HG02571 (cell line): Measurements from ENCODE around the gene SNX14.
A peak's percentile ranks its signal among the peaks of the same experiment; 100 is the strongest.

Source experiments
- ATAC-seq: cut with Tn5 transposase; IDR thresholded peaks from one replicate; pipeline ENCODE4 v1.9.1; 2021; ENCODE audit warnings: mild to moderate bottlenecking, moderate library complexity; ENCODE audit not compliant: unreplicated experiment

SNX14 gene

DNA sequence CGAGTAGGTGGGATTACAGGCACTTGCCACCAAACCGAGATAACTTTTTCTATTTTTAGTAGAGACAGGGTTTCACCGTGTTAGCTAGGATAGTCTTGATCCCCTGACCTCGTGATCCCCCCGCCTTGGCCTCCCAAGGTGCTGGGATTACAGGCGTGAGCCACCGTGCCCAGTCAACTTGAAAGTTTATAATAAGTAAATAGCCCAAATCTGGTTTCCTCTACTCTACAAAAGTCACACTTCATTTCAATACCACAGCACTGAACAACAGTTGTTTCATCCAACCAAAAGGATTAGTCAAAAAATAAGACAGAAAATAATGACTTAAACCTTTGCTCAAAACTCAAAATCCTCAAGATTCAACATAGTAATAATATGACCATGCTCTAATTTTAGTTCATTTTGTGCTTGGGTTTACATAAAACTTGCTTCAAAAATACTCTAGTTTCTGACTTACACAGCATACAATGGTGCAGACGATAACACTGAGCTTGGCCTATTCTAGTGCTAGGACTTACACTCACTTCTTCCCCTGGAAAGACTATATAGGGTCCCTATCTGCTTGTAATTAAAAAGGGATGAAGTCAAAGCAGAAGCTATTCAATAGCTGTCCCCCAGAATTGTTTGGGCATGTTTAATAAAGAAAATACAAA, 87.1 kb downstream of the SNX14 start:
- ATAC-seq, result no peak

DNA sequence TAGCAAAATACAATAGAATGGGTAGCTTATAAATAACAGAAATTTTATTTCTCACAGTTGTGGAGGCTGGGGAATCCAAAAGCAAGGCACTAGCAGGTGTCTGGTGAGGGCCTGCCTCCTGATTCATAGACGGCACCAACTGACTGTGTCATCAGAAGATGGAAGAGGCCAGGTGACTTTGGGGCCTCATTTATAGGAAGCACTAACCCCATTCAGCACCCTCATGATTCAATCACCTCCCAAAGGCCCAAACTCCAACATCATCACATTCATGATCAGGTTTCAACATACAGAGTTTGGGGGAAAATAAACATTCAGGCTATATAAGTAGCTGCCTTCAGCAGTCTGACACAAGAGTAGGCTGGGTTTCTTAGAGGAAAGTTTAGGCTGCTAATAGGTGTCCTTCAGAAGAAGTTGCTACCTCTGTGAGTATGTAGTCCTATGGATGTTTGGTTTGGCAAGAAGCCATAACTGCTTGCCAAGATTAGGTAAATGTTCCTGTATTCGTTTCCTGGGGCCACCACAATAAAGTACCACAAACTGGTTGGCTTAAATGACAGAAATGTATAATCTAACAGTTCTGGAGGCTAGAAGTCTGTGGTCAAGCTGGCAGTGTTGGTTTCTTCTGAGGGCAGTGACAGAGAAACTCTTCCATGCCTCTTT, 94.9 kb downstream of the SNX14 start:
- ATAC-seq, result no peak

DNA sequence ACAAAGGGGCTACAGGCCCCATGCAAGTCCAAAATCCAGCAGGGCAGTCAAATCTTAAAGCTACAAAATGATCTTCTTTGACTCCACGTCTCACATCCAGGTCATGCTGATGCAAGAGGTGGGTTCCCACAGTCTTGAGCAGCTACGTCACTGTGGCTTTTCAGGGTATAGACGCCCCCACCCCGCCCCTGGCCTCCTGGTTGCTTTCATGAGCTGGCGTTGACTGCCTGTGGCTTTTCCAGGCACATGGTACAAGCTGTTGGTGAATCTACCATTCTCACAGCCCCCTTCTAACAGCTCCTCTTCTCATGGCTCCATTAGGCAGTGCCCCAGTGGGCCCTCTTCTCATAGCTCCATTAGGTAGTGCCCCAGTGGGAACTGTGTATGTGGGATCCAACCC, 96.8 kb downstream of the SNX14 start:
- ATAC-seq, result no peak

DNA sequence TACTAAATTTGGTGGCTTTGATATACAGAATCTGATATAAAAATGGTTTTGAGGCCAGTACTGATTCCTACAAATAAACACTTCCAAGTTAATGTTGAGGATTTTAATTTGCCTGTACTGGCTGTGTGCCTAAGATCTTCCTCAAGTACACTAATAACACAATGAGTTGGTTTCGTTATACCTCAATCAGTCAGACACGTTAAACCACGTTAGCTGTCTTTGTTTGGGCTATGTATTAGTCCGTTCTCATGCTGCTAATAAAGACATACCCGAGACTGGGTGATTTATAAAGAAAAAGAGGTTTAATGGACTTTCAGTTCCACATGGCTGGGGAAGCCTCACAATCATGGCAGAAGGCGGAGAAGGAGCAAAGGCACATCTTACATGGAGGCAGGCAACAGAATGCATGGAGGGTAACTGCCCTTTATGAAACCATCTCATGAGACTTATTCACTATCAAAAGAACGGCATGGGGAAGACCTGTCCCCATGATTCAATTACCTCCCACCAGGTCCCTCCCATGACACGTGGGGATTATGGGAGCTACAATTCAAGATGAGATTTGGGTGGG, 97.6 kb downstream of the SNX14 start:
- ATAC-seq, result no peak

DNA sequence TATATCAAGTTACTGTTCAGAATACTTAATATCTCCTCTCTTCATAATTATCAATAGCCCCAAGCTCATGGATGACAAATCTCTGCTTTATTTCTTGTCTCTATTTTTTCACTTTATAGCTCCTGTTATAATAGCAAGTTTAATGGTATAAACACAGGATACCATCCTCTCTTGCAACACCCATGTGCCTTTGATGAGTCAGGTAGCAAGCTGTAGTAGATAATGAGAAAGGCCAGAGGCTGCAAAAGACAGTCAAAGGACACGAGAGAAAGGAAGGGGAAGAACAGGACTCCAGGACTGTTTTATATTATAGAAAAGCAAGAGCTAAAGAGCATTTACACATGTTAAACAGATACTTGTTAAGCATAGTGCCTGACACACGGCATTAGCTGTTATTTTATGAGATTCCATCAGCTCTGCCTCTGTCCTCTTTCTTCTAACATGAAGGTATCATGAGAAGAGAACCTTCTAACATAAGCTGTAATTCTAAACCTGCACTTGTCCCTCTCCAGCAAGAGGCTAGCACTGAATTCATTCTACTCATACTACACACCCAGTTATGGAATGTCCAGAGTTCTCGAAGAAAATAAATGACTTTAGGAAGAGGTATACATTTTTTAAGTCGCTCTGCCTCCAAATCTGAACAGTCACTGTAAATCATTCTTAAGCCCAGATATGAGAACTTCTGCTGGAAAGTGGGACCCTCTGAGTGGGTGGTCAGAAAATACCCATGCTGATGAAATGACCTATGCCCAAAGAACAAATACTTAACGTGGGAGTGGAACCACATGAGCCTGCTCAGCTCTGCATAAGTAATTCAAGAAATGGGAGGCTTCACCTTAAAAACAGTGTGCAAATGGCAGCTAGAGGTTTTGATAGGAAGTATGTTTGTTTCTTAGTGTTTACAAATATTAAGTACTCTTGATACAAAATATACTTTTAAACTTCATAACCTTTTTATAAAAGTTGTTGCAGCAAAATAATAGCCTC, 98.8 kb downstream of the SNX14 start:
- ATAC-seq, result no peak

DNA sequence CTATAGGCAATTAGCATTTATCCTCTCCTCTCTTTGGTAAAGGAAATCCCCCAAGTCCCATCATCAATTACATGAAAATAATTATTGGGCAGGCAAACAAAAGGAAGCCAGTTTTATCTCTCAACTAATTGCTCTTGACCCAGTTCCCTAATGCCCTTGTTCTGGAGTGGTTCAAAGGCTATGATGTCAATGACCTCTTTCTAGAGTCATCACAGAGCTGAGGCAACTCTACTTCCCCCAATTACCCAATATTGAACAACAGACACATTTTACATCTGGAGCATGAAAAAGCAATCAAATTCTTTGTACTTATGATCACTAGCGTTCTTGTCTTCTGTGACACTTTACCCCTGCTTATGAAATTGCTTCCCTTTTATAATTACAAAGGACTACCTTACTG, 100.3 kb downstream of the SNX14 start:
- ATAC-seq, result no peak

DNA sequence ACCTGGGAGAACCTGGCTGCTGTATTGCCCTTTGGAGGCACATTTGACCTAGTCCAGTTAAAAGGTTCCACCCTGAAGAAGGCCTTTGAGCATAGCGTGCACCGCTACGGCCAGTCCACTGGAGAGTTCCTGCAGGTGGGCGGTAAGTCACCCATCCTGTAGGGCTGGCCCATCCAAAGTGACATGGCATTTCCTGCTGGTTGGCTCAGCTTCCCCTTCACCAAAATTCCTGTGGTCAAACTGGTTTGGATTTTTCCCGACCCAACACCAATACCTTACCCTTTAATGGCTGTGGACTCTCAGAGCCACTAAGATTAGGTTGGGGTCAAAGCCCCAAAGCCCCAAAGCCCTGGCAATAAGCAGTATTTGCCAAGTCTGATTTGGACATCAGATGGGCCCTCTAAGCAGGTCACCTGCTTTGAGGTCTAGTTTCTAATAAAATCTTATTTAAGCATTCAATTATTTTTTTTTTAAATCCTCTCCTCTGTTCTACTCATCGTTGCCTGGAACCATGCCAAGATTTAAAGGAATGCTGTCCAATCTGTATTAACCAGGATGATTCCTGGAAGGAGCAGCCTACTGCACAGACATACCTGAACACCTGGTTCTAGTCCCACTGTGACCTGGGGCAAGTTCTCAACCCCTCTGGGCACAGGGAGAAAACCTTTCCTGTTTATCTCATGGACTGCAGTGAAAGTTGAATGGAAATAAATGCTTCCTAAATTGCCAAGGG, 103.0 kb downstream of the SNX14 start:
- no peak for ATAC-seq

DNA sequence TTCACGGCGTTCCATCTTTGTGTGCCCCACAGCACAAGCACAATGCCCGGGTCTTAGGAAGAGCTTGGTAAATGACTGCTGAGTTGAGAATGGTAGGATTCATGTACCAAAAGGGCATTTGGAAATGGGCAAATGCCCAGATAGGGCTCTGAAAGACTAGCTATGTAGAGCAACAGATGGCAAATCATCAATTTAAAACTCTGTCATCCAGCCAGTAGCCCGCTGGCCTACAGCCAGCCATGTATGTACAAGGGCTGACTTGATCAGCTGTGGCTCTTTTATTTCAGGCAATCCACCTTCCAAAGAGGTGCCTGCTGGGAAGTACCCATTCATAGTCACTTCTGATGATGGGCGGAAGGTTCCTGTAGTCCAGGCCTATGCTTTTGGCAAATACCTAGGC, 108.7 kb downstream of the SNX14 start:
- no peak for ATAC-seq

DNA sequence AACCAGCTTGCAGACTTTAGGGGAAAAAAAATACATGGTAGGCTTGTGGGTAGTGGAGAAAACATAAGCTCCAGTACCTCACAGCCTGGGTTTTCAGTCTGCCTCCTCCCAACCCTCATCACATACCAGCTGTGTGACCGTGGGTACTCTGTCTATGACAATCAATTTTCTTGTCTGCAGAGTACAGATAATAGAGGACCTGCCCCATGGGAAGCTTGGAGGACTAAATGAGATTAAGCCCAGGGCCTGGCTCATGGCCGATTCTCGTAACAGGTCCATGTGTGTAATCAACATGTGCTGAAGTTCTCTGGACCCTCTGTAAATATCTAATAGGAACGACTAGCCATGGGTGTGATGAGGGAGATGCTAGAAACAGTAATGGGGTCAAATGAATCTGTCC, 109.8 kb downstream of the SNX14 start:
- no peak for ATAC-seq

DNA sequence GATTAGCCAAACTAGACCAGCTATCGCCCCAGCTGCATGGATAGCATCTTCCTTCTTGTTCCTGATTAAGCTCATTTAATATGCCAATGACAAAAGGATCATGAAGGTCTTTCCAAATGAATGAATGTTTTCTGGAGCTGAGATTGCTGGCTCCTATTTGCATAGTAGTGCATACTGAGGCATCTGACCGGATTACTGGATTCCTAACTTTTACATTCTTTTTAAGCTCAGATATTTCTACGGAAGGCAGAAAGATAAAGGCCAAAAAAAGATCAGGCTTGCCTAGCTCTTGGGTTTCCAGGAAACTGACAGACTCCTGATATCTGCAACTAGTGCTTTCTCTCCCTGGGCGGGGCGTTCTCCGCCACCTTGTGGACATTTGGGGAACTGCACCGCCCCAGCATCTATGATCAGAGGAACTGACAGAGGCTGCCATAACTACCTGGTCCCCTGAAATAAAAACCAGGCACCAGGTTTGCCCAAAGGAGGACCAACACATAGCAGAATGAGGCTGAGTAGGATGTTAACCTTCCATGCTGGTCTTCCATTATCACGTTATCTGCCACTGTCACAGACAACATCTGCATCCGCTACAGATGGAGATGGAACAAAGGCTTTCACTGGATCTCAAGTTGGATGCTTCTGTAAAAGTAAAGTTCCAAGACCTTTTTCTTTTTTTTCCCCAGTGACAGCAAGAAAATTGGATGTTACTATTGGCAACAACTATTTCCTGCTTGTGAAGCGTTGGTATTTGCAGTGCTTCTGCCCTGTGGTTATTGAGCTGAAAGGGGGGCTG, 110.6 kb downstream of the SNX14 start:
- ATAC-seq, result peak; percentile 88

DNA sequence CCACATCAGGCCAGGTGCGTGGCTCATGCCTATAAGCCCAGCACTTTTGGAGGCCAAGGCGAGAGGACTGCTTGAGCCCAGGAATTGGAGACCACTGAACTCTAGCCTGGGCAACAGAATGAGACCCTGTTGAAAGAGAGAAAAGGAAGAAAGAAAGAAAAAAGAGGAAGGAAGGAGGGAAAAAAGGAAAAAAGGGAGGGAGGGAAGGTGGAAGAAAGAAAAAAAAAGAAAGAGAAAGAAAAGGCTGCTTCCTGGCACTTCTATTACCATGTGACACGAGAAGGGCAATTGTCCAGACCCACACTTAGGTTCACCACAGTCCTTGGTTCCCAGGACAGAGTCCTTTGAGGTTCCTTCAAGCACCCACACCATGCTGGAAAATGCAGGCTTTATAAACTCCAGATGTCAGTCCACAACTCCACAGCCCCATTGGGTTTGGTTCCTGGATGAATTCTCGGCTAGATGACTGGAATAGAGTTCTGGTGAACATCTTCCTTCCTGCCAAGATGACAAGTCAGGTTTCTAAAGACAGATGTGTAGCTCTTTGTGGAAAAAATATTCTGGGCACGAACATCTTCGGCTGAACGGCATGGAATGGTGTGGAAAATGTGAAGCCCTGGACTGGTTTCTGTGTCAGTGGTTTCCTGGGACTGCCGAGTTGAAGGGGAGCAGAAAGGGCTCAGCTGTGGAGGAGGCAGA, 111.3 kb downstream of the SNX14 start:
- no peak for ATAC-seq

DNA sequence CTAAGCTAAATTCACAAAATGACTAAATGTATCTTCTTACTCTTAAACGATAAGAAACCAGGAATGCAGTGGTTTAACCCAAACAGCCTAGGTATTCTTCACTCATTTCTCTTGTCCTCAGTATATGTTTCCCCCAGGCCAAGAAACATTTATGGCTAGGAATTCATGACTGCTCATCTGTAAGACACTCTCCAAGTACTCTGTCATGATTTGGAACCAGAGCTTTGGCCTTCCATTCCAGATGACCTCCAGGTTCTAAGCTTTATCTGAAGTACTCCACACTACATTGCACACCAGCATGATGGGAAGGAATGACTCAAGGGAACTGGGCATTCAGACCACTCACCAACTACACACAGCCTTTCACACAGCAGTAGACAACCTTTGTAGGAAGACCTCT, 114.5 kb downstream of the SNX14 start:
- ATAC-seq, result no peak

DNA sequence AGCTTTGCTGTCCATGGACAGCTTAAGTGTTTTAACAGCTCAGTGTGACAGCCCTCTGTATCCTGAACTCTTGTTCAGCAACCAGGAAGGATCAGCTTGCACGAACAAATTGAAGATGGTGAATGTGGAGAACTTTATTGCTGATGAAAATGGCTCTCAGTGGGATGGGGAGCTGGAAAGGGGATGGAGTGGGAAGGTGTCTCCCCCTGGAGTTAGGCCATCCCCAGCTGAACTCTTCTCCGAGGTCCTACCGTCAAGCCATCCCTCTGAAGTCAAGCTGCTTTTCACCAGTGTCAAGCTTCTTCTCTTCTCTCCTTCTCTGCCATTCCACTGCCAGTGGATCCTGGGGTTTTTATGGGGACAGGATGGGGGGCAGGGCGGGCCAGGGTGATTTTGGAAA, 117.1 kb downstream of the SNX14 start:
- no peak for ATAC-seq

DNA sequence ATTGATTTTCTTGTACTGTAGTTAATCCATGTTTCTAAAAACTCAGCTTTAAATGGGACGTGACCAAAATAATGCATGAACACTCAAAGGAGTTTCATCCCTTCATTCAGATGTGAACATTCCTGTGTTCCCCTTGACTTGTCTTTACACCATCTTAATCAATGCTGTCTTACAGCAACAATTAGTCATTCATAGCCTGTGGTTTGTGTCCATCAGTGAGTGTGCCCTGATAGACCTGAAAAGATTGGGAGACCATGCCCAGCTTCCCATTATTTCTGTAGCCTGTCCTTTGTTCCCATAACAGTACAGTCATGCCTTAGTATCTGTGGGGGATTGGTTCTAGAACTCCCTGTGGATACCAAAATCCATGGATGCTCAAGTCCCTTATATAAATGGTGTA, 119.9 kb downstream of the SNX14 start:
- no peak for ATAC-seq

DNA sequence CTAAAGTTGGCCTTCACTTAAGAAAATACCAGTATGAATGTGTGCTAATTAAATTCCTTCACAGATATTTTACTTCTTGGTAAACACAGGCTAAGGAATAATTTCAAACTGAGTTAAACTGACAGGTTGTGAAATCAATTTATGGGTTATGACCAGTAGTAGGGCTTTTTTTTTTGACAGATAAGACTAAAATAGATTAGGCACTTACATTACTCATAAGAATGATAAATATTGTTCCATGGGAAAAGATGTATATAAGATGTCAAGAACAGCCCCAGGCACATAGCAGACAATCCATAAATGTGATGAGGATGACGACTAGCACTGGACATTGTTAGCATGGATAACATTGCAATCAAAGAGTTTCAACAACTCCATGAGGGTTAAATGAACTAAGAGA, 120.9 kb downstream of the SNX14 start:
- no peak for ATAC-seq

DNA sequence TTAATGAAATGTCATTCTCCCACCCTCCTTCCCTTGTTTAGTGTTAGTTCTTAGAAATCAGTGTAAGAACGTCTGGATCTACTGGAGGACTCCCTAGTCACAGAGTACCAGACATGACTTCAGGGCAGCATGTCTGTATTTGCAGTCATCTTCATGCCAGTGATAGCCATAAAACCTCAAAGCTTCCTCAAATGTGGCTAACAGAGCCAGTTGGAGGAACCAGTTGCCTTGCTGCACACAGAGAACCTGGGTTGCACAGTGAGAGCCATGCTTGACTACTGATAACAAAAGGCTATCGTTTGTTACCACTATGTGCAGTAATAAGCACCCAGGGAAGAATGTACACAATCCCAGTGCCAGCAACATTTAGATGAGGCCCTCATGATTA, 123.6 kb downstream of the SNX14 start:
- no peak for ATAC-seq

DNA sequence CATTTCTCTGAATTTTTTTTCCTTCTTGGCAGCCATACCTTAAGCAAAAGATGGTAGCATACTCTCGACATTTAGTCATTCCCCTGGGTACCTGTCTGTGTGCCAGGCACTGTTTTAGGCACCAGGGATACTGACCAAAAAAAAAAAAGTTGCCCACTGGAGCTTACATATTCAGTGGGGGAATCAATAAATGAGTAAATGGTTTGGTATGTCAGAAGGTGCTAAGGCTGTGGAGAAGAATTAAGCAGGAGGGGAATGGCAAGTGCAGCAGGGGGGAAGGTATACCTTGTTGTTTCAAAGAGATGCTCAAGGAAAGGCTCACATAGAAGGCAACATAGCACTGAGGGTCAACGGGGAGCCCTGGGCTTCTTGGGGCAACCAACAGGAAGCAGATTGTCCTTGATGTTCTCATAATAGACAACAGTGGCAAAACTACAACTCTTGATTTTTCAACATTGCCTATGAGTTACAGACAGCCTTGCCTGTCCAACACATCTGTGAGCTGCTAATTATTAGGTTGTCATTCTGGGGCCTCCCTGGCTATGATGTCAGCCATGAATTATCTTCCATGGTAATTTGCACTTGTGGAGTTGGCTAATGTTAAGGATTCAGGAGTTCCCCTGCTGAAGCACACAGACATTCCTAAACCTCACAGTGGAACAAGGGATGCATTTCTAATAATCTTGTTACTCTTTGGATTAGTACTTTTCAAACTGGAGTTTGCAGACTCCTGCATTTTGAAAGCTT, 124.2 kb downstream of the SNX14 start:
- no peak for ATAC-seq

DNA sequence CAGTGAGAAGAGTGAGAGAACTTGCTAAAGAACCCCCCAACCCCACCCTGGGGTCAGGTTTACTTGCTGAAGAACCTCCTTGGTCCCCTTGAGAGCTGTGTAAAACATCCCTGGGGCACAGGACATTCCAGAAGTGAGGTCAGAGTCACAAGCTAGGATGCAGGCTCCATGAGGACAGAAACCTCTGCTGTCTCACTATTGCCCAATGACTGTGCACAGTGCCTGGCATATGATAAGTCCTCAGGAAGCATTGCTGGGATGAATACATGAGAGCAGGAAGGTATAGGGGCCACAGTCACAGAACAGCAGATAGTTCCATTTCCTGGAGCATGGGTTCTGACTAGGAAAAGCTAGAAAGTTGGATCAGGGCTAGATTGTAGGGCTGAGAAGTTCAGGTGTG, 125.3 kb downstream of the SNX14 start:
- no peak for ATAC-seq

DNA sequence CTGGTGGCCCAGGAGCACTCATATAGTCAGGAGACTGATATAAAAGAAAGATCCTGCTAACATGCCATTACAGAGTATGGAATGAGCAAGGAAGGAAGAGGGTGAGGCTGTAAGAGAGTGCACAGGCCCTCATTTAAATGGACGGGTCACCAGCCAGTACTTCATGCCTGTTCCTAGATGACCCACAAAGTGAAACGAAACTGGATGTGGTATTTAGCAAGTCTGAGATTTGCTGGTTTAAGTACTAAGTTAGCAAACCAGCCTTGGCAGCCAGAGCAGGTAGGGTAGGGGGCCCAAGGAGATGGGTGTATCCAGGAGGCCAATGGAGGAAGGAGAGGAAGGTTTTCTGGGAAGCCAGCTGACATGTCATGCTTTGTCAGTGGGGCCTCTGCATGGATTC, 127.9 kb downstream of the SNX14 start:
- no peak for ATAC-seq
